Measurements from ENCODE around the gene ZSWIM3.
"Not testable (repeated sequence)": the region's sequence is repeated elsewhere in the genome, so short reads cannot be mapped to it uniquely, and the experiment has no call there.

Gene ZSWIM3

GRCh38 chr20:45867819-45868176 is 10.4 kb downstream of the ZSWIM3 start:
- no peaks in the 10 kb centered on the region for H3K79me2 ChIP-seq (ENCODE audit: low read length)
- no peaks in the 10 kb centered on the region for H3K4me1 ChIP-seq (ENCODE audit: low read length)
- H3K9ac ChIP-seq (ENCODE audit: low read length), result no peak overlapping the region
- H3K9me2 ChIP-seq (replicated peaks; ENCODE audit: insufficient read depth, low read length), result no peaks in the 10 kb centered on the region
- H3K36me3 ChIP-seq (replicated peaks; ENCODE audit: insufficient read depth, low read length), result no peaks in the 10 kb centered on the region
- H3K9me3 ChIP-seq (replicated peaks; ENCODE audit: insufficient read depth, low read length), result no peaks in the 10 kb centered on the region
- H2AFZ ChIP-seq (ENCODE audit: low read length), result no peak overlapping the region
- no peak overlapping the region for H3K4me3 ChIP-seq (ENCODE audit: low read length)
- H3K27ac ChIP-seq (ENCODE audit: low read length), result no peak overlapping the region
- DNase-seq, result no peak
- no peak for TF ChIP-seq EZH2phosphoT487 (IDR thresholded peaks at IDR 0.05; ENCODE audit: low read length)
- no peak for TF ChIP-seq CTCF (IDR thresholded peaks at IDR 0.05; ENCODE audit: low read length)
- no peak for TF ChIP-seq EZH2 (optimal IDR thresholded peaks at IDR 0.05; ENCODE audit: low read depth, low read length)
- no peaks in the 10 kb centered on the region for H4K20me1 ChIP-seq (ENCODE audit: insufficient read depth, low read length)
- no peak overlapping the region for H3K4me2 ChIP-seq (ENCODE audit: low read depth, low read length)
- no peaks in the 10 kb centered on the region for H3K27me3 ChIP-seq (replicated peaks; ENCODE audit: insufficient read depth, low read length)
- no peaks in the 10 kb centered on the region for H3F3A ChIP-seq (ENCODE audit: insufficient read depth, low read length)

GRCh38 chr20:45872626-45873025 is 15.2 kb downstream of the ZSWIM3 start:
- TF ChIP-seq EZH2 (optimal IDR thresholded peaks at IDR 0.05; ENCODE audit: low read depth, low read length) (no peak), EZH2phosphoT487 (IDR thresholded peaks at IDR 0.05; ENCODE audit: low read length) (no peak), CTCF (IDR thresholded peaks at IDR 0.05; ENCODE audit: low read length) (no peak)
- no peaks in the 10 kb centered on the region for H3K36me3 ChIP-seq (replicated peaks; ENCODE audit: insufficient read depth, low read length)
- H2AFZ ChIP-seq (ENCODE audit: low read length), result no peak overlapping the region
- H3K4me2 ChIP-seq (ENCODE audit: low read depth, low read length), result no peak overlapping the region
- no peaks in the 10 kb centered on the region for H3K4me1 ChIP-seq (ENCODE audit: low read length)
- DNase-seq, result no peak
- no peaks in the 10 kb centered on the region for H3F3A ChIP-seq (ENCODE audit: insufficient read depth, low read length)
- no peaks in the 10 kb centered on the region for H3K27me3 ChIP-seq (replicated peaks; ENCODE audit: insufficient read depth, low read length)
- no peak overlapping the region for H3K9ac ChIP-seq (ENCODE audit: low read length)
- H3K4me3 ChIP-seq (ENCODE audit: low read length), result no peak overlapping the region
- H4K20me1 ChIP-seq (ENCODE audit: insufficient read depth, low read length), result no peaks in the 10 kb centered on the region
- H3K27ac ChIP-seq (ENCODE audit: low read length), result no peak overlapping the region
- no peaks in the 10 kb centered on the region for H3K79me2 ChIP-seq (ENCODE audit: low read length)
- no peaks in the 10 kb centered on the region for H3K9me2 ChIP-seq (replicated peaks; ENCODE audit: insufficient read depth, low read length)
- H3K9me3 ChIP-seq (replicated peaks; ENCODE audit: insufficient read depth, low read length), result no peaks in the 10 kb centered on the region

- H3K36me3 ChIP-seq (replicated peaks; ENCODE audit: insufficient read depth, low read length), result no peaks in the 10 kb centered on the region
- no peak overlapping the region for H3K27ac ChIP-seq (ENCODE audit: low read length)
- H2AFZ ChIP-seq (ENCODE audit: low read length), result no peak overlapping the region
- no peaks in the 10 kb centered on the region for H3K9me2 ChIP-seq (replicated peaks; ENCODE audit: insufficient read depth, low read length)
- no peak overlapping the region for H3K4me3 ChIP-seq (ENCODE audit: low read length)
- no peak overlapping the region for H3K9ac ChIP-seq (ENCODE audit: low read length)
- no peak for TF ChIP-seq EZH2 (optimal IDR thresholded peaks at IDR 0.05; ENCODE audit: low read depth, low read length)
- TF ChIP-seq EZH2phosphoT487 (IDR thresholded peaks at IDR 0.05; ENCODE audit: low read length), result no peak
- no peak for TF ChIP-seq CTCF (IDR thresholded peaks at IDR 0.05; ENCODE audit: low read length)
- no peaks in the 10 kb centered on the region for H4K20me1 ChIP-seq (ENCODE audit: insufficient read depth, low read length)
- no peaks in the 10 kb centered on the region for H3K9me3 ChIP-seq (replicated peaks; ENCODE audit: insufficient read depth, low read length)
- no peak for DNase-seq
- no peaks in the 10 kb centered on the region for H3K27me3 ChIP-seq (replicated peaks; ENCODE audit: insufficient read depth, low read length)
- no peaks in the 10 kb centered on the region for H3F3A ChIP-seq (ENCODE audit: insufficient read depth, low read length)
- H3K4me2 ChIP-seq (ENCODE audit: low read depth, low read length), result no peak overlapping the region
- H3K79me2 ChIP-seq (ENCODE audit: low read length), result no peaks in the 10 kb centered on the region
- H3K4me1 ChIP-seq (ENCODE audit: low read length), result no peaks in the 10 kb centered on the region
Measured at GRCh38 chr20:45873409-45874103, 16.1 kb downstream of the ZSWIM3 start.

- H3F3A ChIP-seq (ENCODE audit: insufficient read depth, low read length); H3K9me2 ChIP-seq (replicated peaks; ENCODE audit: insufficient read depth, low read length); H2AFZ ChIP-seq (ENCODE audit: low read length); H3K4me3 ChIP-seq (ENCODE audit: low read length); H3K27me3 ChIP-seq (replicated peaks; ENCODE audit: insufficient read depth, low read length); H3K36me3 ChIP-seq (replicated peaks; ENCODE audit: insufficient read depth, low read length); DNase-seq; H3K79me2 ChIP-seq (ENCODE audit: low read length); H3K27ac ChIP-seq (ENCODE audit: low read length); H3K9ac ChIP-seq (ENCODE audit: low read length); H3K4me1 ChIP-seq (ENCODE audit: low read length); H4K20me1 ChIP-seq (ENCODE audit: insufficient read depth, low read length); H3K4me2 ChIP-seq (ENCODE audit: low read depth, low read length); H3K9me3 ChIP-seq (replicated peaks; ENCODE audit: insufficient read depth, low read length): not testable (repeated sequence)
Measured at GRCh38 chr20:45874104-45874481, 16.7 kb downstream of the ZSWIM3 start.
